Nephron progenitor cell (in vitro differentiated cells): ENCODE measurements around the gene TMEM187.
"Not testable (repeated sequence)": the region's sequence is repeated elsewhere in the genome, so short reads cannot be mapped to it uniquely, and the experiment has no call there.

Experiments
- DNase-seq: peaks from one replicate; pipeline ENCODE4 v3.0.0; 2021
- H3K27ac Mint-ChIP-seq: 2 replicates; pipeline ENCODE4 v1.8.0; 2021; ENCODE audit warnings: mild to moderate bottlenecking, moderate library complexity, mixed read lengths
- H3K27me3 Mint-ChIP-seq: 2 replicates; pipeline ENCODE4 v1.8.0; 2021; ENCODE audit warnings: mild to moderate bottlenecking, low read depth, mixed read lengths; ENCODE audit not compliant: poor library complexity
- H3K36me3 Mint-ChIP-seq: 2 replicates; pipeline ENCODE4 v1.8.0; 2021; ENCODE audit warnings: low read depth, mixed read lengths
- H3K4me1 Mint-ChIP-seq: 2 replicates; pipeline ENCODE4 v1.8.0; 2021; ENCODE audit warnings: mixed read lengths
- H3K4me3 Mint-ChIP-seq: 2 replicates; pipeline ENCODE4 v1.8.0; 2021; ENCODE audit warnings: mild to moderate bottlenecking, moderate library complexity, mixed read lengths
- H3K9me3 Mint-ChIP-seq: 2 replicates; pipeline ENCODE4 v1.8.0; 2021; ENCODE audit warnings: mild to moderate bottlenecking, moderate library complexity, mixed read lengths
- TF ChIP-seq, protein P1 (sequence below): fragments of 200-600 bp; sonication (generic); IDR thresholded peaks from 2 replicates; pipeline ENCODE4 v1.5.0; 2021; ENCODE audit warnings: antibody characterized with exemption

Gene TMEM187

DNA sequence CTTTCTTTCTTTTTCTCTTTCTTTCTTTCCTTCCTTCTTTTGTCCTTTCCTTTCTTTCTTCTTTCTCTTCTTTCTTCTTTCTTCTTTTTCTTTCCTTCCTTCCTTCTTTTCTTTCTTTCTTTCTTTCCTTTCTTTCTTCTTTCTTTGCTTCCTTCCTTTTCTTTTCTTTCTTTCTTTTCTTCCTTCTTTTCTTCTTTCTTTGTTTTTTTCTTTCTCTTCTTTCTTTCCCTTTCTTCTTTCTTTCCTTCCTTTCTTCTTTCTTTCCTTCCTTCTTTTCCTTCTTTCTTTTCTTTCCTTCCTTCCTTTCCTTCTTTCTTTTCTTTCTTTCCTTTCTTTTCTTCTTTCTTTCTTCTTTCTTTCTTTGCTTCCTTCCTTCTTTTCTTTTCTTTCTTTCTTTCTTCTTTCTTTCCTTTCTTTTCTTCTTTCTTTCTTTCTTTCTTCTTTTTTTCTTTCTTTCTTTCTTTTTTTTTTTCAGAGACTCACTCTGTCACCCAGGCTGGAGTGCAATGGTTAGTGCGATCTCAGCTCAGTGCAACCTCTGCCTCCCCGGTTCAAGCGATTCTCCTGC, 18.5 kb downstream of the TMEM187 start:
- no peaks in the 10 kb centered on the region for H3K36me3 Mint-ChIP-seq
- TF ChIP-seq, protein P1, sequence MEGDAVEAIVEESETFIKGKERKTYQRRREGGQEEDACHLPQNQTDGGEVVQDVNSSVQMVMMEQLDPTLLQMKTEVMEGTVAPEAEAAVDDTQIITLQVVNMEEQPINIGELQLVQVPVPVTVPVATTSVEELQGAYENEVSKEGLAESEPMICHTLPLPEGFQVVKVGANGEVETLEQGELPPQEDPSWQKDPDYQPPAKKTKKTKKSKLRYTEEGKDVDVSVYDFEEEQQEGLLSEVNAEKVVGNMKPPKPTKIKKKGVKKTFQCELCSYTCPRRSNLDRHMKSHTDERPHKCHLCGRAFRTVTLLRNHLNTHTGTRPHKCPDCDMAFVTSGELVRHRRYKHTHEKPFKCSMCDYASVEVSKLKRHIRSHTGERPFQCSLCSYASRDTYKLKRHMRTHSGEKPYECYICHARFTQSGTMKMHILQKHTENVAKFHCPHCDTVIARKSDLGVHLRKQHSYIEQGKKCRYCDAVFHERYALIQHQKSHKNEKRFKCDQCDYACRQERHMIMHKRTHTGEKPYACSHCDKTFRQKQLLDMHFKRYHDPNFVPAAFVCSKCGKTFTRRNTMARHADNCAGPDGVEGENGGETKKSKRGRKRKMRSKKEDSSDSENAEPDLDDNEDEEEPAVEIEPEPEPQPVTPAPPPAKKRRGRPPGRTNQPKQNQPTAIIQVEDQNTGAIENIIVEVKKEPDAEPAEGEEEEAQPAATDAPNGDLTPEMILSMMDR = no peak
- H3K27me3 Mint-ChIP-seq = peaks cover 5% of the 10 kb centered on the region
- no peak overlapping the region for H3K4me3 Mint-ChIP-seq
- no peak for DNase-seq
- no peak overlapping the region for H3K27ac Mint-ChIP-seq
- H3K9me3 Mint-ChIP-seq = peaks cover 60% of the 10 kb centered on the region
- peaks cover 28% of the 10 kb centered on the region for H3K4me1 Mint-ChIP-seq

GRCh38 chrX:153992180-153992579, 19.6 kb downstream of the TMEM187 start:
- DNase-seq = no peak
- H3K36me3 Mint-ChIP-seq = no peaks in the 10 kb centered on the region
- no peak overlapping the region for H3K27ac Mint-ChIP-seq
- TF ChIP-seq, protein P1 = no peak
- peaks cover 25% of the 10 kb centered on the region for H3K4me1 Mint-ChIP-seq
- peaks cover 67% of the 10 kb centered on the region for H3K9me3 Mint-ChIP-seq
- H3K27me3 Mint-ChIP-seq = peaks cover 4% of the 10 kb centered on the region
- no peak overlapping the region for H3K4me3 Mint-ChIP-seq

DNA sequence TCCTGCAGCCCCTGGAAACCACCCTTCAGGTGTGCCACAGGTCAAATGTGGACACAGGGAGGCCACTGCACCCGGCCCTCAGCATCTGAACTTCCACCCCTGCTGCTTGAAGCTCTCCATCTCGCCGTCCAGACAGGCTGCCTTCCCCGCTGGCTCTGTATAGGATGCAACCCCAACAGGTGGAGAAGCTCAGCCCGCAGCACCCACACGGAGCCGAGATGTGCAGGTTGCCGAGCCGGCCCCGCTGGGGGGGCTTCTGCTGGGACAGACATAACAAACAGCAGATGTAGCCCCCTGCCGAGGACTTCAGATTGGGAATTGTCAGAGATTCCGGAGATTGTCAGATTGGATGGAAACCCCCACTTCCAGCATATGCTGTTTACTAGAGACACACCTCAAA, 20.5 kb downstream of the TMEM187 start:
- H3K27me3 Mint-ChIP-seq = peaks cover 3% of the 10 kb centered on the region
- TF ChIP-seq, protein P1 = no peak

GRCh38 chrX:153993978-153994377, 21.4 kb downstream of the TMEM187 start:
- Mint-ChIP-seq H3K4me3 (no peak overlapping the region), H3K36me3 (no peaks in the 10 kb centered on the region), H3K27ac (no peak overlapping the region), H3K9me3 (peaks cover 72% of the 10 kb centered on the region), H3K4me1 (peaks cover 23% of the 10 kb centered on the region), H3K27me3 (peaks cover 3% of the 10 kb centered on the region)
- no peak for DNase-seq
- TF ChIP-seq, protein P1 = no peak

More for the DNA sequence above, 20.5 kb downstream of the TMEM187 start:
- Mint-ChIP-seq H3K4me1 (peaks cover 24% of the 10 kb centered on the region), H3K9me3 (peaks cover 69% of the 10 kb centered on the region), H3K36me3 (no peaks in the 10 kb centered on the region), H3K4me3 (no peak overlapping the region), H3K27ac (no peak overlapping the region)
- no peak for DNase-seq

DNA sequence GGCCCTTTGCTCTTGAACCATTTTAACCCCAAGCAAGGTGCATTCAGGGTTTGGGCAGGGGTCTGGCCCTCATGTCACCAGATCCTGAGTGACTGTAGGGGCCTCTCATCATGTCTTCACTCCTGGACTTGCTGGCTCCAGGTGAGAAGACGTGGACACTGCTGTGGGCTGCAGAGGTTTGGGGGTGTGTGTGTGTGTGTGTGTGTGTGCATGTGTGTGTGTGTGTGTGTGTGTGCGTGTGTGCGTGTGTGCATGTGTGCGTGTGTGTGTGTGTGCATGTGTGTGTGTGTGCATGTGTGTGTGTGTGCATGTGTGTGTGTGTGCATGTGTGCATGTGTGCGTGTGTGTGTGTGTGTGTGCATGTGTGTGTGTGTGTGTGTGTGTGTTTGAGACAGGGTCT, 21.8 kb downstream of the TMEM187 start:
- DNase-seq, H3K36me3 Mint-ChIP-seq, H3K4me3 Mint-ChIP-seq, H3K27me3 Mint-ChIP-seq, H3K27ac Mint-ChIP-seq: not testable (repeated sequence)
- H3K4me1 Mint-ChIP-seq = peaks cover 23% of the 10 kb centered on the region
- peaks cover 74% of the 10 kb centered on the region for H3K9me3 Mint-ChIP-seq

GRCh38 chrX:153995504-153995903, 22.9 kb downstream of the TMEM187 start:
- Mint-ChIP-seq H3K4me3 (no peak overlapping the region), H3K27me3 (peaks cover 3% of the 10 kb centered on the region), H3K9me3 (peaks cover 75% of the 10 kb centered on the region), H3K4me1 (peaks cover 26% of the 10 kb centered on the region), H3K27ac (no peak overlapping the region), H3K36me3 (no peaks in the 10 kb centered on the region)
- DNase-seq = no peak
- TF ChIP-seq, protein P1 = no peak
